Activated CD8-positive, alpha-beta memory T cell treated with anti-CD3 and anti-CD28 coated beads, Interleukin-2, amount 50 U/mL, for 1 hour (primary cell): Measurements from ENCODE around the gene RHO.
"Not testable (repeated sequence)": the region's sequence is repeated elsewhere in the genome, so short reads cannot be mapped to it uniquely, and the experiment has no call there.

Experiments
- DNase-seq: peaks from one replicate; pipeline ENCODE4 v3.0.0-alpha.2; 2020; ENCODE audit errors: extremely low read depth

Gene RHO

DNA sequence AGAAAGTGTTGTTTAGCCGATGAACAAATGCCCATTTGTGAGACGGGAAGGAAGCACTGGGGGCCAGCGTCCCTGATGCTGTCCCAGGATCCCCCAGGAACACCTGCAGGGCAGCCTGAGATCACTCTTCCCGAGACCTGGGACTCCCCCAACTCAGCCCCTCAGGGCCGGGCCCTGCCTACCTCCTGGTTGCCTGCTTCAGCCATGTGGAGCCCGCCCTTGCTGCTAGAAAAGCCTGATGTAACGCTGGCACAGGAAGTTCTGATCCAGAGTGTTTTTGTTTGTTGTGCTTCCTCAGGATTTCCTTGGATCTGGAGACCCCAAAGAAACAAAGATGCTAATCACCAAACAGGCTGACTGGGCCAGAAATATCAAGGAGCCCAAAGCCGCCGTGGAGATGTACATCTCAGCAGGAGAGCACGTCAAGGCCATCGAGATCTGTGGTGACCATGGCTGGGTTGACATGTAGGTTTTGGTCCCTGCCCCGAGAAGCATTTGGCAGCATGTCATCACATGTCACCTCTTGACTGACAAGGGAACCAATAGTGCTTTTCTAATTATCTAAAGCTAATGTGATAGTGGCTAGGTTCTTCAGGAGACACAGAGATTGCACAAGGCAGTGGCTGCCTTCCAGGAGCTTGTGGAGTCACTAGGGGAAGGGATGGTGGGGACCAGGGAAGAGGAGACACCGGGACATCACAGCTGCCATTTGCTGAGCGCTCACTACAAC lies 28.7 kb upstream of the RHO start:
- DNase-seq = not testable (repeated sequence)

DNA sequence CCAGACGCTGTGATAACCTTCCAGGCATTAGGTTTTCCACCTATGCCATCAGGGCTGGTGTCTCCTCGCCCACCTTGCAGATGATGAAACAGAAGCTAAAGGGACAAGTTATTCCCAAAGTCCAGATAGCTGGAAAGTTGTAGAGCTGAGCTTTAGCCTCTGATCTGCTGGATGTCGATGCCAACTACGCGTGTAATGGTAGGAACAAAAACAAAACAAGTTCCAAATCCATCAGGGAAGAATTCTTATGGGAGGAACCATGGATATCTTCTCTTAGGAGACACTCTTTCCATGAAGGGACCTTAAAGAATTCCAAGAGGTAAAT lies 28.1 kb upstream of the RHO start:
- no peak for DNase-seq

DNA sequence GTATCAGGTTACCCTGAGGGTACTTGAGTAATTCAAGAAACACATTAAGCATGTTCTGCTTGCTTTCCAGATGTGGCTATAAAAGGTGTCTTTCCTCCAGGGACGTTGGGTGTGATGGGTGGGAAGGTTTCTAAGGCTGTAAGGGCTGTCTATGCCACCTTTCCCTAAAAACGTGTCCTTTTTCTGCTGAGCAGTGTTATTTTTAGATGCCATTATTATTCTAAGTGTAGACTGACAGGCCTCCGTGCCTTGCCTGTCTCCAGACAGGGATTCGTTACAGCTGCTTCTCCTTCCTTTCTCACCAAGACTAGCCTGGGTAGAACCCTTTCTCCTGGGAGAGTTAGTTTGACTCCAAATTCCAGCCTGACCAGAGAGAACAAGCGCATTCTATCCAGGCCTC lies 26.8 kb upstream of the RHO start:
- DNase-seq = no peak

DNA sequence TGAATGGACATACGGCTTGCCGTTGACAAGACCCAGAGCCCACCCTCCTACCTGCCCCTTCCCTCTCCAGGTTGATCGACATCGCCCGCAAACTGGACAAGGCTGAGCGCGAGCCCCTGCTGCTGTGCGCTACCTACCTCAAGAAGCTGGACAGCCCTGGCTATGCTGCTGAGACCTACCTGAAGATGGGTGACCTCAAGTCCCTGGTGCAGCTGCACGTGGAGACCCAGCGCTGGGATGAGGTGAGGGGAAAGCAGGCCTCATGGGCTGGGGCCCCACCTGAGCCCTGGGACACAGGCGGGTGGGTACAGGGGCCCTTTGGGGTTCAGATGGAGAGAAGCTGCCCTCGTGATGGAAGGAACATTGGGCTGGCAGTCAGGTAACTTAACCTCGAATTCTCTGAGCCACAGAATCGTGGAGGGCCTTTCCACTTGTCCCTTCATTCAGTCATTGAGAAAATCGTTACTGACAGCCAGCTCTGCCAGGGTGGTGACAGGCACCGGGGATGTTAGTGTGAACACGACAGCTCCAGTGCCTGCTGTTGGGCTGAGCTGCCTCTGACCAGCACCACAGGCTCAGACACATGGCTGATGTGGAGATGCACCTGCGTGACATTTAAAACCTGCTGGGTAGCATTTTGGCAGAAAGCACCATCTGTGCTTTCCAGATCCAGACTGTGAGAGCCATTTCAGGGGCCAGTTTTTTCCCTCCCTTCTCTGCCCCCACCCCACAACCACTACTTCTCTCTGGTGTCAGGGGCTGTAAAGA lies 25.6 kb upstream of the RHO start:
- DNase-seq = no peak

DNA sequence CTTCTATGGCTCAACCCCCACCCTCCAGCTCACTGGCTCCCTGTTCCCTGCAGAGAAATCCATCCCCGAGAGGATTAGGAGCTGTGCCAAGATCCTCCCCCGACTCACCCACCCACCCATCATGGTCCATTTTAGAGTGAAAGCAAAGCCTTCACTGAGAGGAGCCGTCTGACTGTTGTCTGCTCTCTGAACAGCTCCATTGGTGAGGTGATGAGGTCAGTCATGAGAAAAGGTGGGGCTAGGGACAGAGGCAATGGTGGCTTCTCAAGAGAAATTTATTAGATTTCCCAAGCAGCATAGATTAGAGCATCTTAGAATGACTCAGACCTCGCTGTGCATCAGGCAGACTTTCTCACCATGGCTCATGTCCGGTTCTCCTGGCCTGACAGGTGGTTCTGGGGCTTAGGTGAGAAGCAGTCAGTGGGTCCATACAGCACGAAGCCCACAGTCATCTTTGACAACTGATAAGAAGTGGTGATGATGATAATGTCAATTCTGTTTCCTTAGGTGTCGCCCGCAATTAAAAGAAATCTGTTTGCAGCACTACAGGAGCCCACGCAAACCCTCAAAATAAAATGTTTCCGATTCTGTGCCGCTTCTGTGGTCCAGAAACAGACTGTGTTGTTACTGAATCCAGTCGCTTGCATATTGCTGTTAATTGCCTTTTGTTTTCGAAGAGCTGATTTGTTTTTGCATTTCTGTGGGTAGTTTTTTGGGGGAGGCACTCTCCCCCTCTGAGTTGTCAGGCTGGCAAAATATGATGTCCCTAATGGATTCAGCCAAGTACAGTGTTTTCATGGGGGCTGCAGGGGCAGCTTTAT lies 24.8 kb upstream of the RHO start:
- DNase-seq = no peak

DNA sequence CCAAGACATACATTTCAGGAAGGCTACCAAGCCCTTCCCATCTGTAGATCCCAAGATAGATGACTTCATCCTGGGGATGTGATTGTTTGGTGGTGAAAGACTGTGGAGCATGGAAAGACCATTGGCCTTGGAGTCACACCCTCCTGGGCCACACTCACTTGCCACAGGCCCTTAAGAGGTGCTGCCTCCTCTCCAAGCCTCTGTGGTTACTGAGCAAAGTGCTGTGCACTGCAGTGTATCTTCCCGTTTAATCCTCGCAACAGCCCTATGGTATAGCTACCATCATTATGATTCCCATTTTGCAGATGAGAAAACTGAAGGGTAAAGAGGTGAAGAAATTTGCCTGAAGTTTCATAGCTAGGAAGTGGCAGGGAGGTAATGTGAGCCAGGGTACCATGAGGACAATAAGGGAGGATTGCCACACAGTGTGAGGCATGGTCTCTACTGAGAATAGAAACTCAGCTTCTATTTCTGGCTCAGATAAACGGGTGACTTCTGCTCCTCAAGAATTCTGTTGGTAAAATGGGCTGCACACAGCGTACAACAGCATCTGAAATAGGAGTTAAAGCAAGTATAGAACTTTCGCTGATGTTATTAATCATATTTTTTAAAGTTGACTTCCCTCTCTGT lies 23.9 kb upstream of the RHO start:
- DNase-seq = no peak

DNA sequence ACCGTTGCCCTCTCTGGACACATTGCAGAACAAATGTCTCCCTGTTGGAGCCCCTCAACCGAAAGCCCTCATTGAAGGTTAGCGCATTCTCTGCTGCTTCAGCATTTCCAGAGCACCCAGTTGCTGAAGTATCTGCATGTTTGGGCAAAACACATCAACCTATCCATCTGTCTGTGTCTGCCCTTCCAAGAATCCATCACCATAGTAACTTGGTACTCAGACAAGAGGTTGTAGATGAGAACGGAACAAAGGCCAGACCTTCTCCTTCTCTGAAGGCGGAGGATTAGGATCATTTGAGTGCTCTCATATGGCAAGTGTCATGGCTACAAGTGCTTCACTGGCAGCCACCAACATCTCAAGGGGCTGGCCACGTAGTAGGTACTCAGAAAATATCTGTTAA lies 23.1 kb upstream of the RHO start:
- DNase-seq = no peak

DNA sequence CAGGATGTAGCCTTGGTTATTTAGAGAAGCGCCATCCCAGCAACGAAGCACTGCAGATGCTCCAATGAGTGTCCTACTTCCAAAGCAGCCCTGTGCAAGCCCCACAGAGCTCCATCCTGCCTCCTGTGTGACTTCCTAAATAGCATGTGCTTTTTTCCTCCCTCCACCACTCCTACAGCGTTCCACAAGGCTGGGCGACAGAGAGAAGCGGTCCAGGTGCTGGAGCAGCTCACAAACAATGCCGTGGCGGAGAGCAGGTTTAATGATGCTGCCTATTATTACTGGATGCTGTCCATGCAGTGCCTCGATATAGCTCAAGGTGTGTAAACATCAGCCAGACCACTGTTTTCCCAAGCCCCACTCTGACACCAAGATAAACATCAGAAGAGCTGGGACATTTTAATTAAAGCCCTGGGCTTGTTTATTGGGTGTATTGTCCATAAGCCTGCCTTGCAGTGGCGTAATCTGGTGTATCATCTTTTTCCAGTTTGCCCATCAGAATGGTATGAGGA lies 22.2 kb upstream of the RHO start:
- no peak for DNase-seq

DNA sequence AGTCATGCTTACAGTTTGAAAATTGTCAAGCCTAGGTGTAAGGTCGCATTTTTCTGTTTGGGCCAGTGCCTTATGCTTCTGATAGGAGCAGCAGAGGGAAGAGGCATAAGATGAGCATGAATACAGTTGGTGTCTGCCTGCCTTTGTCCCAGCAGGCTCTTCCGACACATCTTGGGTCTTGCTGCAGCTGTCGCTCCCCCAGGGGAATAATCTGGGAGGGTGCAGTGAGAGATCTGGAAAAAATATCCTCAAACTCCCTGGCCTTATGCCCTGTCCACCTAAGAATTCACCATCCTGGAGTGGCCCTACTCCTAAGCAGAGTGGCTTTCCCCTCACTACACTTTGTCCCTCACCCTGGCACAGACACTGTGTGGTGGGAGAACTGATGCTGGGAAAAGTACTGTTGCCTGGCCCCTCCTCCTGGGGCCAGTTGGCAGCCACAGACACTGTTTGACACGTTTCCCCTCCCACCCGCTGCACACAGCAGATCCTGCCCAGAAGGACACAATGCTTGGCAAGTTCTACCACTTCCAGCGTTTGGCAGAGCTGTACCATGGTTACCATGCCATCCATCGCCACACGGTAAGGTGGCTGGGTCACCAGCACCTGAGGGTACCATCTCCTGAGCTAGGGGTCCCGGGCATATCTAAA lies 21.1 kb upstream of the RHO start:
- DNase-seq = no peak

DNA sequence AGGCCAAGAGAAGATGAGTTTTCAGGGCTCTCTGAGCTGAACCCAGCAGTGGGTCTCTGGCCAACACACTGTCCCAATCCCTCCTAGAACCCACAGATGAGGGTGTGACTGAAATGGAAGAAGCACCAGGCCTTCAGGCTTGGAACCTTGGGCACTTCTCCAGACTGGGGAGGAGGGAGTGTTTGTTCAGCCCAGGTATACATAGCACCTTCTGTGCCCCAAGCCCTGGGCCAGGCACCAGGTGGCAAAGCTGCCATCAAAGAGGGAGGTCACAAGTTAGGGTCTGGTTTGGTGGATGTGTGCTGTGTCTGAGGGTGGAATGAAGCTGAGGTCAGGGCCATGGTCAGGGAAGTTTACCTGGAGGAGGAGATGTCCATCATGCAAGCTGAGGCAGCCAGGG lies 15.8 kb upstream of the RHO start:
- no peak for DNase-seq

DNA sequence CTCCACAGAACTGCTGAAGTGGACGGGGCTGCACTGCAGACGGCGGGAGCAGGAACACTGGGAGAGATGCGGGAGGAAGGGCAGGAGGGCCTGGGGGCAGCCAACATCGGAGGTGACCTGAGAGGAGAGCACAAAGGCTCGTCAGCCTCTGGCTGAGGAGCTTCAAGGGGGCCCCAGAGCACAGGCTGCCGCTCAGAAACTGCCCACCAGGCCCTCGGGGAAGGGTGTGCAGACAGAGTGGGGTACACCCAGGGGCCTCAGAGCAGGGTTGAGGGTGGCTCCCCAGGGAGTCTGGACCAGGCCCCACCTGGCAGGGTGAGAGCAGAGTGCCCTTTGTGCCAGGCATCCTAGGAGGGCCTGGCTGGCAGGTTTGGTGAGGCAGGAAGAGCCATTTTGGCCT lies 14.7 kb upstream of the RHO start:
- DNase-seq = no peak

DNA sequence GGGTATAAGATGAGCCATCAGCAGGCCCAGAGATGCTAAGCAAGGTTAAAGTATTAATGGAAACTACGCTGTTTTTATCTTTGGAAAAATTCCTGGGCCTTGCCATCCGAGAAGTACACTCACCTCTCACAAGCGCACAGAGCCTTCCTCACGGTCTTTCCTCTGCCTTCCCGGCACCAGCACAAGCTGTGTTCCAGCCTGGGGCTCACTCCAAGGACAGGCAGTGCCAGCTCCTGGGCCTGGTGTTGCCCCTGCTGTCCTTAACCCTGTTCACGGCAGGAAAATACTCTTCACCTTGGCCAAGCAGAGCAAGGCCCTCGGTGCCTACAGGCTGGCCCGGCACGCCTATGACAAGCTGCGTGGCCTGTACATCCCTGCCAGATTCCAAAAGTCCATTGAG lies 14.3 kb upstream of the RHO start:
- no peak for DNase-seq

DNA sequence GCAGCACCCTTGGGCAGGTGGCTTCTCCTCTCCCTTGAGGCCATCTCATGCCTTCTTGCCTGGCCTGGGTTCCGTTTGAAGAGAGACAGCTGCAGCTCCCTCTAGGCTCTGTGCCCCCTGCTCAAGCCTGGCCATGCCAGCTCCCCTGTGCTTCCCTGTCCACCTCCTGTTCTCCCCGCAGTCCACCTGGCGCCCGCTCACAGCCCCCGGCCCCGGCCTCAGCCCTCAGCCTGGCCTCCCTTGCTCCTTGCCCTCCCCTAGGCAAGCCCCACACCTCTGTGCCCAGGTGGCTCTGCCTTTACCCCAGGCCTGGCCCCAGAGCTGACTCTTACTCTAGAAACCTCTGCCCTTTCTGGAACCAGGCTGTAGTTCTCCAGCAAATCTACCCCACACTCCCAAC lies 13.9 kb upstream of the RHO start:
- DNase-seq = no peak

DNA sequence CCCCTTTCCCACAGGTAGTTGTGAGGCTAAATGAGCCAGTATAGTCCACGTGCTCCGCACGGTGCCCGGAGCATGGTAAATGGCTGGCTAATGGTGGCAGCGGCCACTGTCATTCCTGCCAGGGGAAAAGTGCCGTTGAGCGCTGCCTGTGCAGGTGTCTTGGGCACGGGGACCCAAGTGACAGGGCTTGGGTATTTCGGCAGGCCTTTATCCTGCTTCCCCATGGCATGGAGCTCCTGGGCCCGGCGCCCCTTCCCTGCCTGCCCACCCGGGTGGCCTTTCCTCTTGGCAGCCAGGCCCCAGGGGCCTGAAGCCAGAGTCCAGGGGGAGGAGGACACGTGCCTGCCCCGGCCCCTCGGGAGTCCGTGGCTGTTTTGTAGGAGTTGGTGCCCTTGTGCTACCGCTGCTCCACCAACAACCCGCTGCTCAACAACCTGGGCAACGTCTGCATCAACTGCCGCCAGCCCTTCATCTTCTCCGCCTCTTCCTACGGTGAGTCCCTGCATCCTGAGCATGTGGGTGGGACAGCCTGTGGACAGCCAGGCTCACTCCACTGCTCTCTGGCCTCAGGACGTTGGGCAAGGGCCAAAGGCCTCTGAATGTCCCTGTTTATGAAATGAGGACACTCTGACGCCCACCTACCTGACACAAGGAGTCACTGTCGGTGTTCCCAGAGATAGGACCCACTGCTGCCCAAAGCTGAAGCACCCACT lies 13.2 kb upstream of the RHO start:
- not testable (repeated sequence) for DNase-seq

DNA sequence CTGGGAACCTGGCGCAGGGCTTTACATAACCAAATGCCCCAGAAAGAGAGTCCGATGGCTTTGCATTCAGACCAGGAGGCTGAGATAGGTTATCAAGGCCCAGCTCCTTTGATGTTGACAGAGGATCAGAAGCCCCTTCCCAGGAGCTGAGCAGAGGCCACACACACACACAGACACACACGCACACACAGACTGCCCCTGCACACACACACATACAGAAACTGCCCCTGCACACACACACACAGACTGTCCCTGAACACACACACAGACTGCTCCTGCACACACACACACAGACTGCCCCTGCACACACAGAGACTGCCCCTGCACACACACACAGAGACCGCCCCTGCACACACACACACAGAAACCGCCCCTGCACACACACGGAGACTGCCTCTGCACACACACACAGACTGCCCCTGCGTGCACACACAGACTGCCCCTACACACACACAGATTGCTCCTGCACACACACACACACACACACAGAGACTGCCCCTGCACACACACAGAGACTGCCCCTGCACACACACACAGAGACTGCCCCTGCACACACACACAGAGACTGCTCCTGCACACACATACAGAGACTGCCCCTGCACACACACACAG lies 12.5 kb upstream of the RHO start:
- DNase-seq = not testable (repeated sequence)

DNA sequence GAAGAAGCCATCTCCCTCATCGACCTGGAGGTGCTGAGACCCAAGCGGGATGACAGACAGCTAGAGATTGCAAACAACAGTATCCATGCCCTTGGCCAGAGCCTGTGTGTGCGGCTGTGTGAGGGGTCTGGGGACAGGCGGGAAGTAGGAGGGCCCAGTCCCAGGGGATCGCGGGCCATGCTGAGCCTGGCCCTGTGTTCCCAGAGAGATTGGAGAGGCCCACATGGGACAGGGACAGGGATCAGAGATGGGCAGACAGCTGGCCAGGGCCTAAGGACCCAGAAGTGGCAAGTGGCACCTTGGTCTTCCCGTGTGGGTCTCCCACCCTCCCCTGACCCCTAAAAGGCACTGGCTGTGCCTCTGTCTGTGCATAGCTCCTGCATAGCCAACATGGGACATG lies 10.9 kb upstream of the RHO start:
- DNase-seq = no peak

DNA sequence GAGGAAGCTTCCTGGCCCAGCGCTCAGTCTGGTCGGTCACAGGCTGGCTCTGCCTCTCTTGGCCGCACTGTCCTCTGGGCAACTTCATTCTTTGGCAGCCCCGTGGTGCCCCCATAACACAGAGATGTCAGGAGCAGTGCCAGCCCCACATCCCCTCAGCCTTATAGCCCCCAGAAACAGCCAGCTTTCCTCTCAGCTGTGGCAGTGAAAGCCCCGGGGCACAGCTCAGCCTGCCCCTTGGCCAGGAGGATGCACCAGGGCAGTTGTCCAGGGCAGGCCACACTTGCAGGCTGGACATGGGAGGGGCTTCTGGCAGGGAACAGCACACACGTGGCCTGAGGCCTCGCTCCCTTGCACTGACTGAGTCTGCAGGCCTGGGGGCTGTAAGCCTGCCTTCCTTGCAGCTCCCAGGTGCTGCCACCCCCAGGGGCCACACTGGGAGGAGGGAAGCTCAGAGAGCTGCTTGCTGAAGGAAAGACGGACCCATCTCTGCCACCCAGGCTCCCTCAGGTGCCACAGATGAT lies 10.3 kb upstream of the RHO start:
- no peak for DNase-seq

DNA sequence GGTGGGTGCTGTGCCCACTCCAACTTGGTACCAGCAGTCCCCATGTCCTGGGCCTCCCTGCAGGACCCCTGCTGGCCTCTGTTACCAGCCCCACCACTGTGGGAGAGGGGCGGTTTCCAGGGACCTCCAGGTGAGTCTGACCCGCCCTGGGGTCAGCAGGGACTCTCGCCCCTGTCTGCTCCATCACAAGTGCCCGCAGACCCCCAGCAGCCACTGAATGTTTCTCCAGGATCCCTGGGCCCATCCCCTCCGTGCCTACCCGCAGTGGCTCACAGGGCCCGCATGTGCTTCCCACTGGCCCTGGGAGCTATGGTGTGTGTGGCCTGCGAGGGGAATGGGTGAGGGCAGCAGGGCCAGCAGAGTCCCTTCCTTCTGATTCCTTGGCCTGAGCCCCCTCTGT lies 9.9 kb upstream of the RHO start:
- no peak for DNase-seq

DNA sequence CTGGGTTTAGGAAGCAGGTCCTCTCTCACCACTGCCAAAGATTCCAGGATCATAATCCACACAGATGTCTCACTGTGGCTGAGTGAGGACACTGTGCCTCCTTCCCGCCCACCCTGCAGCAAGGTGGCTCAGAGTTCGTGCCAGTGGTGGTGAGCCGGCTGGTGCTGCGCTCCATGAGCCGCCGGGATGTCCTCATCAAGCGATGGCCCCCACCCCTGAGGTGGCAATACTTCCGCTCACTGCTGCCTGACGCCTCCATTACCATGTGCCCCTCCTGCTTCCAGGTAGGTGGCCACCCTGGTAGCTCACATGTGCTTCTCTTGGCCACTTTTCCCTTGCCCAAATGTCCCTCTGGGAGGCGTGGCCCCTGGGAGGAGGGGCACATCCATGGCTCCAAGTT lies 9.0 kb upstream of the RHO start:
- no peak for DNase-seq
